PC-3 (cell line): ENCODE measurements around the gene SPINDOC. TPM values are rescaled to one million over a fixed set of nuclear protein-coding genes. Genes with fewer than 3 reads are reported as not detected.
"Not testable (repeated sequence)": the region's sequence is repeated elsewhere in the genome, so short reads cannot be mapped to it uniquely, and the experiment has no call there.

Source experiments
- ATAC-seq: fragments of 200-7000 bp; cut with Tn5 transposase; 2 replicates; pipeline ENCODE4 v1.9.1; 2020; ENCODE audit warnings: mild to moderate bottlenecking, moderate library complexity
- BruUV-seq: library from RNA; stranded (reverse); fragments of 400-500 nt; replicated peaks from 2 replicates; lab custom pipeline; 2021; lab: Mats Ljungman, UMichigan
- CTCF ChIA-PET: fragments of 300-600 bp; sonication (Branson Sonifier 250); formaldehyde crosslinking; loops from one replicate; lab custom pipeline; 2022; ENCODE audit warnings: antibody characterized with exemption; lab: Charles Lee
- POLR2A ChIA-PET: fragments of 300-600 bp; sonication (Branson Sonifier 250); formaldehyde crosslinking; loops from one replicate; lab custom pipeline; 2022; ENCODE audit warnings: antibody characterized with exemption; ENCODE audit not compliant: unreplicated experiment; lab: Charles Lee
- DNase-seq: peaks from one replicate; pipeline ENCODE4 v3.0.0-alpha.2; 2015
- H2AFZ ChIP-seq: fragments of 300-600 bp; sonication (generic); 2 replicates; pipeline ENCODE4 v1.6.0; 2016; ENCODE audit warnings: antibody characterized with exemption, low read length
- H3F3A ChIP-seq: fragments of 300-600 bp; sonication (generic); one replicate; pipeline ENCODE4 v1.6.0; 2017; ENCODE audit warnings: antibody characterized with exemption, low read length, control low read depth, mild to moderate bottlenecking; ENCODE audit not compliant: unreplicated experiment
- H3K27ac ChIP-seq: fragments of 300-600 bp; sonication (generic); 2 replicates; pipeline ENCODE4 v1.5.1; 2016; ENCODE audit warnings: mild to moderate bottlenecking, low read length
- H3K27me3 ChIP-seq: fragments of 300-600 bp; sonication (generic); 2 replicates; pipeline ENCODE4 v1.6.1; 2016; ENCODE audit warnings: low read length, mixed read lengths
- H3K36me3 ChIP-seq: fragments of 300-600 bp; sonication (generic); 2 replicates; pipeline ENCODE4 v1.6.1; 2016; ENCODE audit warnings: low read depth, mixed run types, low read length, mixed read lengths
- H3K4me1 ChIP-seq: fragments of 300-600 bp; sonication (generic); 2 replicates; pipeline ENCODE4 v1.5.1; 2016; ENCODE audit warnings: low read length; ENCODE audit not compliant: insufficient read depth
- H3K4me2 ChIP-seq: fragments of 300-600 bp; sonication (generic); 2 replicates; pipeline ENCODE4 v1.6.0; 2016; ENCODE audit warnings: low read length
- H3K4me3 ChIP-seq: fragments of 300-600 bp; sonication (generic); 2 replicates; pipeline ENCODE4 v1.5.1; 2016; ENCODE audit warnings: mild to moderate bottlenecking, low read length, mixed read lengths
- H3K79me2 ChIP-seq: fragments of 300-600 bp; sonication (generic); 2 replicates; pipeline ENCODE4 v1.6.1; 2017; ENCODE audit warnings: low read length, mixed read lengths
- H3K9ac ChIP-seq: fragments of 300-600 bp; sonication (generic); 2 replicates; pipeline ENCODE4 v1.6.0; 2016; ENCODE audit warnings: mild to moderate bottlenecking, low read length
- H3K9me2 ChIP-seq: fragments of 300-600 bp; sonication (generic); replicated peaks from 2 replicates; pipeline ENCODE4 v1.6.1; 2016; ENCODE audit warnings: mixed run types, low read length, mixed read lengths
- H3K9me3 ChIP-seq: fragments of 300-600 bp; sonication (generic); 2 replicates; pipeline ENCODE4 v1.6.1; 2016; ENCODE audit warnings: low read length, mixed read lengths
- H4K20me1 ChIP-seq: fragments of 300-600 bp; sonication (generic); 2 replicates; pipeline ENCODE4 v1.6.1; 2016; ENCODE audit warnings: low read length, mixed read lengths
- CTCF ChIP-seq: fragments of 300-600 bp; sonication (generic); conservative IDR thresholded peaks from 2 replicates; pipeline ENCODE4 v1.5.1; 2017; ENCODE audit warnings: antibody characterized with exemption, low read depth, mild to moderate bottlenecking, low read length
- EZH2 ChIP-seq: fragments of 300-600 bp; sonication (generic); IDR thresholded peaks from one replicate; pipeline ENCODE4 v1.6.1; 2017; ENCODE audit warnings: antibody characterized with exemption, mild to moderate bottlenecking, low read length; ENCODE audit not compliant: unreplicated experiment
- EZH2phosphoT487 ChIP-seq: fragments of 300-600 bp; sonication (generic); IDR thresholded peaks from 2 replicates; pipeline ENCODE4 v1.6.1; 2018; ENCODE audit warnings: mild to moderate bottlenecking, antibody characterized with exemption, low read length, borderline replicate concordance
- intact Hi-C: fragments of 100-400 bp; cut with micrococcal nuclease; formaldehyde crosslinking; loops from 2 replicates; pipeline ENCODE4 v1.9.0; 2023
- total RNA-seq: library from RNA; depleted of rRNA; stranded (reverse); fragments of >200 nt; gene quantifications from 2 replicates; pipeline ENCODE4 v1.2.3, GENCODE V29; 2014

The SPINDOC gene
- total RNA-seq, 1 experiment from 2014 or later = 61.5 TPM

- DNase-seq (no peak), ATAC-seq (no peak)
- Histone ChIP-seq H4K20me1 (peaks cover 12% of the 10 kb centered on the region; the same call in 1 of the 2 replicates), H3K36me3 (peaks cover 2% of the 10 kb centered on the region; the same call in 1 of the 2 replicates), H3K4me1 (no peaks in the 10 kb centered on the region), H3K27me3 (no peaks in the 10 kb centered on the region), H3K4me3 (no peak overlapping the region), H3K4me2 (no peak overlapping the region), H3K9ac (no peak overlapping the region), H3K9me2 (no peaks in the 10 kb centered on the region), H3K27ac (no peak overlapping the region), H3K9me3 (no peaks in the 10 kb centered on the region), H2AFZ (no peak overlapping the region), H3K79me2 (peaks cover 90% of the 10 kb centered on the region), H3F3A (no peaks in the 10 kb centered on the region)
- intact Hi-C loops = no loop called here
- ChIA-PET CTCF (no interaction called here), POLR2A (no interaction called here)
- TF ChIP-seq CTCF = no peak
- BruUV-seq = no TSS peak
Observed at GRCh38 chr11:63855975-63856374, 42.7 kb downstream of the SPINDOC start.

- intact Hi-C loops = no loop called here
- Histone ChIP-seq H3K4me2 (no peak overlapping the region), H3K4me1 (no peaks in the 10 kb centered on the region), H3K4me3 (no peak overlapping the region), H3K27ac (no peak overlapping the region), H3F3A (no peaks in the 10 kb centered on the region), H3K9me3 (no peaks in the 10 kb centered on the region), H3K36me3 (peaks cover 6% of the 10 kb centered on the region; the same call in 1 of the 2 replicates), H4K20me1 (peaks cover 10% of the 10 kb centered on the region; the same call in 1 of the 2 replicates), H2AFZ (no peak overlapping the region), H3K27me3 (no peaks in the 10 kb centered on the region), H3K79me2 (peaks cover 83% of the 10 kb centered on the region), H3K9me2 (no peaks in the 10 kb centered on the region), H3K9ac (no peak overlapping the region)
- no peak for DNase-seq
- ChIA-PET POLR2A (no interaction called here), CTCF (no interaction called here)
- ATAC-seq = no peak
- no TSS peak for BruUV-seq
- no peak for TF ChIP-seq EZH2
- TF ChIP-seq EZH2phosphoT487 = no peak
Observed at GRCh38 chr11:63858628-63859550, 45.6 kb downstream of the SPINDOC start.

GRCh38 chr11:63862923-63863322 lies 49.7 kb downstream of the SPINDOC start:
- H3K9me3 ChIP-seq = no peaks in the 10 kb centered on the region
- H3K27me3 ChIP-seq = no peaks in the 10 kb centered on the region
- no TSS peak for BruUV-seq

GRCh38 chr11:63863620-63864019 lies 50.4 kb downstream of the SPINDOC start:
- H3K9ac ChIP-seq, H3K27me3 ChIP-seq, H2AFZ ChIP-seq, ATAC-seq, H3K36me3 ChIP-seq, H3F3A ChIP-seq, H3K4me3 ChIP-seq, H3K9me2 ChIP-seq, H3K27ac ChIP-seq, H4K20me1 ChIP-seq, DNase-seq, H3K4me2 ChIP-seq, POLR2A ChIA-PET, BruUV-seq, H3K9me3 ChIP-seq, intact Hi-C loops: not testable (repeated sequence)
- Histone ChIP-seq H3K4me1 (peaks cover 15% of the 10 kb centered on the region), H3K79me2 (peaks cover 83% of the 10 kb centered on the region)
- CTCF ChIA-PET = interaction anchor here (1.2 kb wide), 1 partner anchor 71 kb away, joined by 5 read pairs; no protein-coding TSS in a partner anchor

More at GRCh38 chr11:63862923-63863322, 49.7 kb downstream of the SPINDOC start:
- no peak overlapping the region for H3K27ac ChIP-seq
- H4K20me1 ChIP-seq = peaks cover 10% of the 10 kb centered on the region; the same call in 1 of the 2 replicates
- no peak overlapping the region for H3K4me2 ChIP-seq
- intact Hi-C loops = no loop called here
- POLR2A ChIA-PET = no interaction called here
- TF ChIP-seq EZH2 (no peak), CTCF (no peak), EZH2phosphoT487 (no peak)
- ATAC-seq (no peak; the same call in 1 of the 2 replicates), DNase-seq (no peak)
- H3K9ac ChIP-seq = no peak overlapping the region
- peaks cover 8% of the 10 kb centered on the region for H3K4me1 ChIP-seq
- no peak overlapping the region for H2AFZ ChIP-seq
- no peak overlapping the region for H3K4me3 ChIP-seq
- no peaks in the 10 kb centered on the region for H3K9me2 ChIP-seq
- H3K79me2 ChIP-seq = peaks cover 83% of the 10 kb centered on the region
- H3K36me3 ChIP-seq = peaks cover 9% of the 10 kb centered on the region; the same call in 1 of the 2 replicates
- H3F3A ChIP-seq = no peaks in the 10 kb centered on the region
- CTCF ChIA-PET = interaction anchor here (1.2 kb wide), 1 partner anchor 71 kb away, joined by 5 read pairs; no protein-coding TSS in a partner anchor
